ENCODE measurements around the gene ATP1A2.

ATP1A2 gene

GRCh38 chr1:160115545-160116282 lies at the start of gene ATP1A2:
Gene ATP1A2, plus strand, starts transcription at chr1:160115759. Its CDS starts 103 bp downstream, at chr1:160115862.
- DNase-seq = peak in 8 of 14 donors; percentile 5 to 70 (median 40)

GRCh38 chr1:160066829-160067745 lies 48.5 kb upstream of the ATP1A2 start:
- peak in 4 of 14 donors; percentile 32 to 72 (median 57) for DNase-seq

GRCh38 chr1:160068225-160068624 lies 47.3 kb upstream of the ATP1A2 start:
- DNase-seq = peak in 13 of 14 donors; percentile 28 to 91 (median 75)

DNA sequence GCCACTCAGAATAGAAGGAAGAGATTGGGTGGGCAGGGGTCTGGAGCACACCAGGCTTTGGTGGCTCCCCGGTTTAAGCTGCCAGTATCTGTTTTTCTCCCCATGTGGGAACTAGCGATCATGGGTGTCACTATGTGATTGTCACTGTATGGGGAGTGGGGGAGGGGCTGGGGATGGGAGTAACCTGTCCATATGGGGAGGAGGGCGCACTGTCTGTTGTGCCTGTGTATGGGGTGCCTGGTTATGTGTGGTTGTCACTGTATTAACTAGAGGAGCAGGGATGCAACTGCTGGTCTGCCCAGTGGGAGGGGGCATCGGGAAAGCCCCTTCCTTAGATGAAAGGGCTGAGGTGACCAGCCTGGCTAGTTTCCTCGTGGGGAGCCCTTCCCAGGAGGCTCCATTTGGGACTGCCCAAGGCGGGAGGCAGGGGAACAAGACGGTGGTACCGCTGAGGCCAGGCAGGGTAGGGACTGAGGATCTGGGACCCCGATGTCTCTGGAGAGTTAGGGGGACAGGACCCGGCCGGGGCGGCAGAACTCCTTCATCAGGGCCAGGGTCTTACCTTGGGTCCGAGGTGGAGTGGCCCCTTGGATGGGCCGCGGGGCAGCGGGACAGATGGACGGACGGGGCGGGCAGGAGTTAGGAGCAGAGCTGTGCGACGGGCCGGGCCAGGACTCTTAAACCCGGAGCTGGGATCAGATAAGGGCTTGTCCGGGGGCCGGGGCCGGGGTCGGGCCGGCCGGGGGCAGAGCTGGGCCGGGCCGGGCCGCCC lies 45.9 kb upstream of the ATP1A2 start, which contains the start of gene KCNJ10:
TSS of gene KCNJ10 (minus strand) at position 701 of the 772 bp plus-strand sequence. CDS start 27,628 bp downstream, outside the sequence.
- peak in 5 of 14 donors; percentile 44 to 71 (median 68) for DNase-seq

DNA sequence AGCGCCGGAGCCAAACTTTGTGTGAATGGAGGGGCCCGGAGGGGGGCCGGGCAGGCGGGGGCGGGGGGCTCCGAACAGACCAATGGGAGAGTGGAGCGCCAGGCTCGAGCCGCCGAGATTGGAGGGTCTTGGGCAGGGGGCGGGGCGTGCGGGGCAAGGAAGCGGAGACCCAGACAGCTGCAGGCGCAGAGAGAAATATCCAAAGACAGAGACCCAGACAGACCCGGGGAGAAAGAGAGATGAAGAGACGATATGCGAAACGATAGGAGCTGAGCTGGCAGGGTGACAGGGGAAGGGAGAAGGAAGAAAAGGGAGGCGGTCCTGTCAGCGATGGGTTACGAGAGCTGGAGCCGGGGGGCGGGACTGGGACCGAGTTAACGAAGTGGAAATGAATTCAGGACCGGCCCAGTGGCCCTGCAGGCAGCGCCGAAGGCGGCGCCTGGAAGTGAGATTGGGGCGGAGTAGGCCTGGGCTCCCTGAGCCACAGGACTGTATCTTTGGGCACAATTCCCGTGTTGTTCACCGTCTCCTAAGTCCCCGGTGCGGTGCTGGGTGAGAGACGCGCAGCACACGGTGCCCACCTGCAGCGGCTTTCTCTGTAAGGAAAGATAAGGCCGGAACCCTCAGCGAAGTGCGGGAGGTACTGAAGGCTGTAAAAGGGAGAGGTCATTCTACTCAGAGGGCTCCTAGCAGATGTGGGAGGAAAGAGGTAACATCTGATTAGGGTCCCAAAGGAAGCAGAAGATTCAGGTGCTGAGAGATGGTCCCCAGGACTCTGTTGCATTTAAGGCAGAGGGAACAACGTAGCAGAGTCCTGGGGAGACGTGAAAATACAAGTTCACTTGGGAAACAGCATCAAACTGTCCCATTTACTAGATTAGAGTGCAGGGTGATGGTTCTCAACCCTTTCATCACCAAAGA lies 45.1 kb upstream of the ATP1A2 start:
- DNase-seq = peak in 13 of 14 donors; percentile 60 to 95 (median 87)

GRCh38 chr1:160071289-160071688 lies 44.3 kb upstream of the ATP1A2 start:
- no peak for DNase-seq

GRCh38 chr1:160074865-160075264 lies 40.7 kb upstream of the ATP1A2 start:
- DNase-seq = no peak

DNA sequence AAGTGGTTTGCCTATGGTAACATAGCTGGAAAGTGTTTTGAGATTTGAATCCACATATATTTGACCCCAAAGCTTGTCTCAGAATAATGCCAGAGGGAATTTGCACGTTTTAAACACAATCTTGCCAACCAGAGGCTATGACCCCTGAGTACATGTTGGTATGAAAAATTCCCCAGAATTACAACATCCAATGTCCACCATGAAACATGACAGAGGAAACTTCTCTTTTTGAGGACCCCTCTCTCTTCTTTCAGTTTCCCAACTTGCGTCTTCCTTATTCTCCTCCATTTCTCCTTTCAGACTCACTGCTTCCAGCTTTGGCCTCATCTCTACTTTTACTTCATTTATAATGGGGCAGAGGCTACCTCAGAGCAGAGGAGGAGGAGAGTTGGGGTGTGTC lies 39.7 kb upstream of the ATP1A2 start:
- DNase-seq = no peak

DNA sequence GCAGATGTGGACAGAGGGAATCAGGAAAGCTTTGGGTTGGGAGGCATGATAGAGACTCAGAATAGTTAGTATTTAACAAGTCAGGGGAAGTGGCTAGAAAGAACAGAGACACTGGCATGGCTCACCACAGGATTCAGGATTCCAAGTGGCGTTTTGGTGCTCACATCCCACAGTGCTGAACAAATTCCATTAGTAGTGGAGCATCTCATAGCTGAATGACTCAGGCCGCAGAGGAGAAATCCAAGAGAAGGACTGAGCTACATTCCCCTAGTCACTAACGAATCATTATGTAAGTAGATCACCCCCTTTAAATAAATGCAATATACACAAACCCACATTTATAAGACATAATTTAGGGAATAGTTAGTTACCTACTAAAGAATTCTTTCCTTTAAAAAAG lies 39.3 kb upstream of the ATP1A2 start:
- no peak for DNase-seq

DNA sequence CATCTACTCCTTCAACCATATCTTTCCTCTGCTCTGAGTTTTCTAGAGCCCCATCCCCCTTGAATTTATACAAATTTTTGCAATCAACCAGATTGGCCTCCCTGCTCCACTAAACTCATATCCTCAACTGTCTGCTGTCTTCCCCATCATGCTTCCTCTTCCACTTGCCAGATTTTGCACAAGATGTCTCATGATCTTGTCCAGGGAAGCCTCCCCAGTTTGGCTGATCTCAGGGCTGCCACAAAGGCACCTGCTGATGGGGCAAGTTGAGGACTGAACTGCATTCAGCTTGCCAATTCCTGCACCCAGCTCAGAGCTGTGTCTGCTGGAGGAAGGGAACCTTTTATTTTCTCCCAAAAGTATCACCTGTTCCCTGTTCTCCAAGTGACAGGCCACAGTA lies 38.1 kb upstream of the ATP1A2 start:
- no peak for DNase-seq

- DNase-seq = peak in 11 of 14 donors; percentile 31 to 81 (median 68)
These were observed 36.9 kb upstream of the ATP1A2 start for GRCh38 chr1:160078512-160079195.

- no peak for DNase-seq
These were observed 36.1 kb upstream of the ATP1A2 start for GRCh38 chr1:160079448-160079847.

DNA sequence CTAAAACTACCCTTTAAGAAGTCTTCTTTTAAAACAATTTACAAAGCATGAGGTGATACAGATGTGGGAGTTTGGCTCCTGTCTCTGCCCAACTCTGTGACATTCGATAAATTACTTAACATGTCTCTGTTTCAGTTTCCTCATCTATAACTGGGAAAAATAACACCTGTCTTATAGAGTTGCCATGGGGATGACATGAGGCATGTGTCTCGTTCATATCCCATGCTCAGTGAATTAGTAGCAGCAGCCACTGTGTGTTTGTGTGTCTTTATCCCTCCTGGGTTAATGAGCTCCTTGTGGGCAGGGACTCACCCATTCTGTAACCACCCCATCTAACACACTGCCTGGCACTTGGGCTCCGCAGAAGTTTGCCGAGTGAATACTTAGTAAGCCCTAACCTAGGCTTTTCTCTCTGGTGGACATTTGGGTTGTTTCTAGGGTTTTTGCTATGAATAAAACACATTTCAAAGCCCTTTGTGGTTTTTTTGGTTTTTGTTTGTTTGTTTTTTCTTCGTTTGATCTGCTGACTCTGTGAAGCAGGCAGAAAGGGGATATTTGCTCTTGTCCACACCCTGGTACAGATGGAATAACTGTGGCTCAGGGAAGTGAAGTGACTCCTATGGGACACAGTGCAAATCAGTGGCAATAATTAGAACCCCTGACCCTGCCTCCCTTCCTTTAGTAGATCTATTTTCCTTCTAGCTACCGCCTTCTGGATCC lies 35.0 kb upstream of the ATP1A2 start:
- DNase-seq = peak in 1 of 14 donors; percentile 34

DNA sequence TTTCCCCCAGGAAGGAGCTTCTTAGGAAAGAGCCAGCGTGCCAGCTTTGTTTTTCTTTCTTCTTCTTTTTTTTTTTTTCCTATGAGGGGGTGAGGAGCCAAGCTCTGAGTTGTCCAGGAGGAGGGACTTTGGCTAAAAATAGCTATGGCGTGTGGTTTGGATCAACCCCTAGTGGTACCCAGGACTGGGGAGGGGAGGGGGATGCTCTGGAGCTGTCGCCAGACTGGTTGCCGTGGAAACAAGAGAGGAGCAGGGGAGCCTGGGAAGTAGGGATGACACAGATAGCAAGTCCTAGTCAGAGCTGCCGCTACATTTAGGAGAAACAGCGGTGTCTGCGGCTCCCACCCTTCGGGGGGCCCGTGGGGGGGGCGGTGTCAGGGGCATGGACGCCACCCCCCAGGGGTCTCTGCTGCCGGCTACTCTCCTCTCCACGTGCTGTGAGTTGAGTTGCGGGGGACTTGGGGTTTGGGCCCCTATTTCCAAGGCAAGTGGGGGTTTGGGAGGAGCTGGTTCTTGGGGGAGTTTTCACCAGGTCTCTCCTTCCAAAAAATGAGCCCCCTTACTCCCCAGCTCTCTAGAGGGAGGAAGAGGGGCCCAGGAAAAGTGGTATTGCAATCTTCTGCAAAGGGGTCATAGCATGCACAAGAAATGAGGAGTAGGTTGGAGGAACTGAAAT lies 34.2 kb upstream of the ATP1A2 start, which contains the start of gene KCNJ9:
TSS of gene KCNJ9 (plus strand) at position 278 of the 676 bp plus-strand sequence. CDS start 2,493 bp downstream, outside the sequence.
- DNase-seq = peak in 12 of 14 donors; percentile 26 to 99 (median 60)

- DNase-seq = peak in 1 of 14 donors; percentile 70
These were observed 33.1 kb upstream of the ATP1A2 start for GRCh38 chr1:160082487-160082886.

- no peak for DNase-seq
These were observed 32.6 kb upstream of the ATP1A2 start for GRCh38 chr1:160082926-160083325.

- DNase-seq = peak in 2 of 14 donors; percentile 27 to 80
These were observed 31.4 kb upstream of the ATP1A2 start for GRCh38 chr1:160083968-160084770.

DNA sequence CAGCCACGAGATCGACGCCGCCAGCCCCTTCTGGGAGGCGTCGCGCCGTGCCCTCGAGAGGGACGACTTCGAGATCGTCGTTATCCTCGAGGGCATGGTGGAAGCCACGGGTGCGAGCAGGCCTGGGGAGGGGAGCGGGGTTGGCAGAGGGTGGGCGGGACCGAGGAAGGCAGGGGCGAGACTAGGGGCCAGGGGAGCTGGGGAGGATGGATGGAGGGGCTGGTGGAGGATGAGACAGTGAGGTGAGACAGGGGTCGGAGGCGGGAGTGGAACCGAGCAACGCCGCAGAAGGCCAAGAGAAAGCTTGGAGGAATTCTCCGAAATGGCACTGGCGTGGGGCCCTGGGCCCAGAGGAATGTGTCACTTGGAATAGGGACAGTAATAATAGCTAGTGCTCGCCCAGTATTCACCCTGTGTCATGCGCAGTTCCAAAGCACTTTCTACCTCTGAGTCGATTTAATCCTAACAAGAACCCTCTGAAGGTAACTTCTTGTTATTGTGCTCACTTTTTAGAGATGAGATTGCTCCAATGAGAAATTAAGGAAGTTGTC lies 30.7 kb upstream of the ATP1A2 start:
- peak in 1 of 14 donors; percentile 44 for DNase-seq

Measured in C1 segment of cervical spinal cord (tissue), 14 donors.